GM12878 (cell line): Measurements from ENCODE around the gene SEMA3D. TPM values are rescaled to one million over a fixed set of nuclear protein-coding genes. Genes with fewer than 3 reads are reported as not detected.

Experiments
- ATAC-seq: fragments of 200-7000 bp; cut with Tn5 transposase; 3 replicates; pipeline ENCODE4 v1.9.1; 2020; ENCODE audit warnings: mild to moderate bottlenecking, moderate library complexity
- BruUV-seq: library from RNA; stranded (reverse); fragments of 400-500 nt; replicated peaks from 2 replicates; lab custom pipeline; 2021; lab: Mats Ljungman, UMichigan
- CTCF ChIA-PET: fragments of 300-600 bp; sonication (Branson Sonifier 250); formaldehyde crosslinking; extraction: SDS; loops from one replicate; lab custom pipeline; 2021; ENCODE audit warnings: inconsistent platforms; lab: Yijun Ruan, JAX
- POLR2A ChIA-PET: fragments of 350-600 bp; formaldehyde crosslinking; extraction: SDS; loops from one replicate; lab custom pipeline; 2021; ENCODE audit warnings: inconsistent platforms; lab: Charles Lee
- RAD21 ChIA-PET: fragments of 300-600 bp; sonication (Branson Sonifier 250); formaldehyde crosslinking; loops from one replicate; lab custom pipeline; 2023; ENCODE audit warnings: antibody characterized with exemption; ENCODE audit not compliant: unreplicated experiment; lab: Charles Lee
- SMC1A ChIA-PET: fragments of 300-600 bp; sonication (Branson Sonifier 250); formaldehyde crosslinking; loops from one replicate; lab custom pipeline; 2023; ENCODE audit not compliant: unreplicated experiment, uncharacterized antibody; lab: Charles Lee
- DNase-seq: peaks from one replicate; pipeline ENCODE4 v3.0.0-alpha.2; 2011; ENCODE audit warnings: low read depth, low spot score
- FAIRE-seq: peaks from 3 replicates; lab custom pipeline; 2011; peaks lifted over from hg19 to GRCh38; lab: Jason Lieb, UNC
- H2AFZ ChIP-seq: 2 replicates; pipeline ENCODE4 v1.6.0; 2011; ENCODE audit warnings: low read depth, low read length, control low read depth; ENCODE audit not compliant: control insufficient read depth
- H3K27ac ChIP-seq: 2 replicates; pipeline ENCODE4 v1.5.1; 2011; ENCODE audit warnings: control low read depth; ENCODE audit not compliant: control insufficient read depth, insufficient read depth
- H3K27me3 ChIP-seq, 2 experiments: replicated peaks in 1 of 2; 2 replicates each; pipeline versions ENCODE4 v1.6.0 to v1.6.1; 2011; ENCODE audit warnings: low read length in 1 of 2; ENCODE audit not compliant: control insufficient read depth in 2 of 2, insufficient read depth in 2 of 2
- H3K36me3 ChIP-seq, 2 experiments: 2 replicates each; pipeline ENCODE4 v1.5.1; 2011; ENCODE audit warnings: low read length in 1 of 2; ENCODE audit not compliant: control insufficient read depth in 2 of 2, insufficient read depth in 2 of 2
- H3K4me1 ChIP-seq: 2 replicates; pipeline ENCODE4 v1.6.1; 2011; ENCODE audit warnings: mild to moderate bottlenecking, low read length, moderate library complexity, mixed read lengths; ENCODE audit not compliant: control insufficient read depth, insufficient read depth
- H3K4me2 ChIP-seq: 2 replicates; pipeline ENCODE4 v1.6.0; 2011; ENCODE audit warnings: control low read depth; ENCODE audit not compliant: control insufficient read depth, insufficient read depth
- H3K4me3 ChIP-seq: fragments of 200-600 bp; sonication (generic); 2 replicates; pipeline ENCODE4 v1.5.1; 2016
- H3K79me2 ChIP-seq: 2 replicates; pipeline ENCODE4 v1.6.0; 2011; ENCODE audit warnings: low read length; ENCODE audit not compliant: control insufficient read depth, insufficient read depth
- H3K9ac ChIP-seq: 2 replicates; pipeline ENCODE4 v1.8.0; 2011; ENCODE audit warnings: low read length, control low read depth, mixed read lengths; ENCODE audit not compliant: control insufficient read depth, insufficient read depth
- H3K9me3 ChIP-seq: replicated peaks from 3 replicates; pipeline ENCODE4 v1.5.1; 2011; ENCODE audit warnings: mild to moderate bottlenecking, low read length; ENCODE audit not compliant: control insufficient read depth, insufficient read depth
- H4K20me1 ChIP-seq: 2 replicates; pipeline ENCODE4 v1.6.0; 2011; ENCODE audit not compliant: control insufficient read depth, insufficient read depth
- ATF3 ChIP-seq: IDR thresholded peaks from 2 replicates; pipeline ENCODE4 v1.6.1; 2011; ENCODE audit warnings: low read depth, mild to moderate bottlenecking, low read length, moderate library complexity, borderline replicate concordance; ENCODE audit errors: extremely low read depth
- CBFB ChIP-seq: IDR thresholded peaks from 2 replicates; pipeline ENCODE4 v1.6.1; 2016; ENCODE audit warnings: antibody characterized with exemption, low read depth
- JUNB ChIP-seq: IDR thresholded peaks from 2 replicates; pipeline ENCODE4 v1.6.1; 2016; ENCODE audit warnings: antibody characterized with exemption, mild to moderate bottlenecking
- LARP7 ChIP-seq: fragments of 450-650 bp; IDR thresholded peaks from 2 replicates; pipeline ENCODE4 v1.6.1; 2017; ENCODE audit warnings: mild to moderate bottlenecking
- NRF1 ChIP-seq: conservative IDR thresholded peaks from 2 replicates; pipeline ENCODE4 v1.6.1; 2011; ENCODE audit warnings: mild to moderate bottlenecking, low read depth, low read length, improper control_type of control experiment
- PAX5 ChIP-seq: IDR thresholded peaks from 2 replicates; pipeline ENCODE4 v1.6.1; 2011; ENCODE audit warnings: low read depth, low read length, borderline replicate concordance
- SIN3A ChIP-seq: IDR thresholded peaks from 2 replicates; pipeline ENCODE4 v1.6.1; 2012; ENCODE audit warnings: low read depth, low read length, improper control_type of control experiment
- ZNF207 ChIP-seq: fragments of 450-650 bp; IDR thresholded peaks from 2 replicates; pipeline ENCODE4 v1.6.1; 2014; ENCODE audit warnings: antibody characterized with exemption, mild to moderate bottlenecking, borderline replicate concordance
- ZNF687 ChIP-seq: fragments of 450-650 bp; IDR thresholded peaks from 2 replicates; pipeline ENCODE4 v1.6.1; 2017; ENCODE audit warnings: mild to moderate bottlenecking, moderate library complexity
- WGBS: methylation state at CpG from one replicate; pipeline ENCODE4 v1.1.6; 2016; ENCODE audit warnings: low lambda C conversion rate; ENCODE audit not compliant: insufficient replicate concordance, insufficient coverage; ENCODE audit errors: missing lambda C conversion rate; 5-methylcytosine and 5-hydroxymethylcytosine counted together
- in situ Hi-C: fragments of 300-500 bp; cut with MboI; formaldehyde crosslinking; loops from 9 replicates; pipeline ENCODE4 v1.14.3; 2018; ENCODE audit warnings: mixed read lengths
- intact Hi-C: fragments of 100-400 bp; cut with micrococcal nuclease; formaldehyde crosslinking; loops from one replicate; pipeline ENCODE4 v1.14.2; 2022; ENCODE audit not compliant: unreplicated experiment
- polyA plus RNA-seq, 11 experiments: library from polyadenylated mRNA; depleted of rRNA in 4 of 11; unstranded in 6 of 11; stranded (reverse) in 5 of 11; fragments of >200 nt; fragmentation: Nextera tagmentation in 4 of 11; fragmentation: Illumina TruSeq in 1 of 11; extraction: Ambion mirVana in 4 of 11; extraction: Trizol in 1 of 11; gene quantifications; 1 replicate in 1 of 11; 2 replicates in 10 of 11; pipeline versions ENCODE4 v1.2.1 to v1.2.3, GENCODE V29; 2011 to 2016; ENCODE audit warnings: inconsistent platforms in 2 of 11, missing spikeins in 2 of 11, low read depth in 1 of 11
- total RNA-seq, 4 experiments: library from RNA; depleted of rRNA in 3 of 4; stranded (reverse); fragments of >200 nt in 3 of 4; fragmentation: Illumina TruSeq in 1 of 4; extraction: Trizol in 1 of 4; gene quantifications; 2 replicates each; pipeline versions ENCODE4 v1.2.1 to v1.2.3, GENCODE V29; 2013 to 2021
- TF ChIP-seq, protein P1 (sequence below): fragments of 450-650 bp; IDR thresholded peaks from 2 replicates; pipeline ENCODE4 v1.6.1; 2018; ENCODE audit warnings: borderline replicate concordance, mild to moderate bottlenecking; ENCODE audit not compliant: partially characterized antibody
- TF ChIP-seq, protein P2 (sequence below): fragments of 450-650 bp; formaldehyde crosslinking; IDR thresholded peaks from 2 replicates; pipeline ENCODE4 v1.4.0; 2022; ENCODE audit warnings: mild to moderate bottlenecking, moderate library complexity

SEMA3D gene
- total and polyA plus RNA-seq, 10 of the 15 experiments (the other 5 are each of a cell fraction or from before 2014, with no cell fraction given) = 0.04 TPM; not detected in 9

- TF ChIP-seq, protein P1, sequence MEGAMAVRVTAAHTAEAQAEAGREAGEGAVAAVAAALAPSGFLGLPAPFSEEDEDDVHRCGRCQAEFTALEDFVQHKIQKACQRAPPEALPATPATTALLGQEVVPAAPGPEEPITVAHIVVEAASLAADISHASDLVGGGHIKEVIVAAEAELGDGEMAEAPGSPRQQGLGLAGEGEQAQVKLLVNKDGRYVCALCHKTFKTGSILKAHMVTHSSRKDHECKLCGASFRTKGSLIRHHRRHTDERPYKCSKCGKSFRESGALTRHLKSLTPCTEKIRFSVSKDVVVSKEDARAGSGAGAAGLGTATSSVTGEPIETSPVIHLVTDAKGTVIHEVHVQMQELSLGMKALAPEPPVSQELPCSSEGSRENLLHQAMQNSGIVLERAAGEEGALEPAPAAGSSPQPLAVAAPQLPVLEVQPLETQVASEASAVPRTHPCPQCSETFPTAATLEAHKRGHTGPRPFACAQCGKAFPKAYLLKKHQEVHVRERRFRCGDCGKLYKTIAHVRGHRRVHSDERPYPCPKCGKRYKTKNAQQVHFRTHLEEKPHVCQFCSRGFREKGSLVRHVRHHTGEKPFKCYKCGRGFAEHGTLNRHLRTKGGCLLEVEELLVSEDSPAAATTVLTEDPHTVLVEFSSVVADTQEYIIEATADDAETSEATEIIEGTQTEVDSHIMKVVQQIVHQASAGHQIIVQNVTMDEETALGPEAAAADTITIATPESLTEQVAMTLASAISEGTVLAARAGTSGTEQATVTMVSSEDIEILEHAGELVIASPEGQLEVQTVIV = no peak
- TF ChIP-seq, protein P2, sequence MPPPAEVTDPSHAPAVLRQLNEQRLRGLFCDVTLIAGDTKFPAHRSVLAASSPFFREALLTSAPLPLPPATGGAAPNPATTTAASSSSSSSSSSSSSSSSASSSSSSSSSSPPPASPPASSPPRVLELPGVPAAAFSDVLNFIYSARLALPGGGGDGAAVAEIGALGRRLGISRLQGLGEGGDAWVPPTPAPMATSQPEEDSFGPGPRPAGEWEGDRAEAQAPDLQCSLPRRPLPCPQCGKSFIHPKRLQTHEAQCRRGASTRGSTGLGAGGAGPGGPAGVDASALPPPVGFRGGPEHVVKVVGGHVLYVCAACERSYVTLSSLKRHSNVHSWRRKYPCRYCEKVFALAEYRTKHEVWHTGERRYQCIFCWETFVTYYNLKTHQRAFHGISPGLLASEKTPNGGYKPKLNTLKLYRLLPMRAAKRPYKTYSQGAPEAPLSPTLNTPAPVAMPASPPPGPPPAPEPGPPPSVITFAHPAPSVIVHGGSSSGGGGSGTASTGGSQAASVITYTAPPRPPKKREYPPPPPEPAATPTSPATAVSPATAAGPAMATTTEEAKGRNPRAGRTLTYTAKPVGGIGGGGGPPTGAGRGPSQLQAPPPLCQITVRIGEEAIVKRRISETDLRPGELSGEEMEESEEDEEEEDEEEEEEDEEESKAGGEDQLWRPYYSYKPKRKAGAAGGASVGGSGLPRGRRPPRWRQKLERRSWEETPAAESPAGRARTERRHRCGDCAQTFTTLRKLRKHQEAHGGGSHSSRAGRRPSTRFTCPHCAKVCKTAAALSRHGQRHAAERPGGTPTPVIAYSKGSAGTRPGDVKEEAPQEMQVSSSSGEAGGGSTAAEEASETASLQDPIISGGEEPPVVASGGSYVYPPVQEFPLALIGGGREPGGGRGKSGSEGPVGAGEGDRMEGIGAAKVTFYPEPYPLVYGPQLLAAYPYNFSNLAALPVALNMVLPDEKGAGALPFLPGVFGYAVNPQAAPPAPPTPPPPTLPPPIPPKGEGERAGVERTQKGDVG (CRISPR knock-in tag) = no peak
Observed at GRCh38 chr7:85074016-85074415, 112.8 kb downstream of the SEMA3D start (continued).

DNA sequence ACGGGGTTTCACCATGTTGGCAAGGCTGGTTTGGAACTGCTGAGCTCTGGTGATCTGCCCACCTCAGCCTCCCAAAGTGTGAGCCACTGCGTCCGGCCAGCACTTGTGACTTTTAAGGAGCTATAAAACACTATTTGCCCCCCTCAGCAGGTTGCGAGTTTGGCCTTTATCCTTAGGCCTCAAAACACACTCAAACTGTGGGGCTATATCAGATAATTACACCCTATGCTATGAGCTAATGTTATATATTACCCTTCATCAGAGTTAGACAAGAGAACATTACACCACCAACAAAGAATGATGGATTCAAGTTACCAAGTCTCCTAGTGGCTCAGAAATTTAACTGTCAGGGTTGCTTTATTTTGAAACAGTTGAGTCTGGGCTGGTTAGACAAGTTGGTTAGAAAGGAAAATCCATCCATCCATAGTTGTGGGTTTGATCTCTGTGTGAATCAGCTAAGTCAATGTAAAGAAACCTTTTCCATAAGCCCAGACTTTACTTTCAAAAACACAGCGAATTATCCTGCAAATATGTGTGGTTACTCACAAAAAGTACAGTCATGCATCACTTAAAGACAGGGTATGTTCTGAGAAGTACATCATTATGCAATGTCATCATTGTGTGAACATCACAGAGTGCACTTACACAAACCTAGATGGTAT lies 115.8 kb downstream of the SEMA3D start:
- Histone ChIP-seq H3K27ac (no peak overlapping the region), H3K27me3 (no peaks in the 10 kb centered on the region), H2AFZ (no peak overlapping the region), H4K20me1 (no peaks in the 10 kb centered on the region), H3K4me2 (no peak overlapping the region), H3K9ac (no peak overlapping the region), H3K79me2 (no peaks in the 10 kb centered on the region), H3K4me1 (no peaks in the 10 kb centered on the region)
- SMC1A ChIA-PET = interaction anchor here (0.6 kb wide), 1 partner anchor 100 kb away, joined by 3 read pairs; no protein-coding TSS in a partner anchor
- 5% methylated on average over 5 of the region's 5 CpGs for WGBS
- intact Hi-C loops = loop anchor here (2.0 kb wide), 1 partner anchor 58 kb away; no protein-coding TSS in a partner anchor
- ATAC-seq = no peak
- no peak for TF ChIP-seq SIN3A
- no peak for TF ChIP-seq CBFB
- no peak for TF ChIP-seq ZNF687
- TF ChIP-seq JUNB = no peak
- TF ChIP-seq ATF3 = no peak
- TF ChIP-seq LARP7 = no peak
- TF ChIP-seq PAX5 = no peak
- TF ChIP-seq ZNF207 = no peak
- no peak for TF ChIP-seq NRF1
- TF ChIP-seq, all 136 proteins: peak for 0
- FAIRE-seq (no peak), DNase-seq (no peak)
- H3K9me3 ChIP-seq = no peaks in the 10 kb centered on the region
- no peak overlapping the region for H3K4me3 ChIP-seq
- no peaks in the 10 kb centered on the region for H3K36me3 ChIP-seq
- POLR2A ChIA-PET = no interaction called here
- BruUV-seq = no TSS peak
- in situ Hi-C loops = no loop called here
- CTCF ChIA-PET = no interaction called here
- RAD21 ChIA-PET = no interaction called here
